Heart right ventricle (tissue), 16 donors: Measurements from ENCODE around the gene TBC1D12. TPM values are rescaled to one million over a fixed set of nuclear protein-coding genes. Genes with fewer than 3 reads are reported as not detected.
"Not testable (repeated sequence)": the region's sequence is repeated elsewhere in the genome, so short reads cannot be mapped to it uniquely, and the experiment has no call there.

Source experiments
- ATAC-seq, 8 donors: fragments of 200-7000 bp; cut with Tn5 transposase; one replicate each; pipeline ENCODE4 v1.9.1; 2020; ENCODE audit warnings: mild to moderate bottlenecking in 8 of 8, moderate library complexity in 8 of 8, moderate number of reproducible peaks in 1 of 8
- DNase-seq, 2 donors: peaks; one replicate each; pipeline ENCODE4 v3.0.0-alpha.2; 2020
- H3K27ac ChIP-seq, 10 donors: fragments of 200-600 bp; sonication (generic) in 2 of 10; one replicate each; pipeline versions ENCODE4 v1.5.0 to v1.8.0; 2020 to 2022; ENCODE audit warnings: mild to moderate bottlenecking in 3 of 10
- H3K27me3 ChIP-seq, 7 donors: fragments of 200-600 bp; one replicate each; pipeline ENCODE4 v1.8.0; 2021 to 2022; ENCODE audit warnings: mild to moderate bottlenecking in 2 of 7
- H3K36me3 ChIP-seq, 9 donors: fragments of 200-600 bp; sonication (generic) in 1 of 9; one replicate each; pipeline versions ENCODE4 v1.5.0 to v1.8.0; 2020 to 2022; ENCODE audit warnings: mild to moderate bottlenecking in 2 of 9
- H3K4me1 ChIP-seq, 9 donors: fragments of 200-600 bp; sonication (generic) in 1 of 9; one replicate each; pipeline versions ENCODE4 v1.5.0 to v1.8.0; 2020 to 2022; ENCODE audit warnings: mild to moderate bottlenecking in 4 of 9
- H3K4me3 ChIP-seq, 10 donors: fragments of 200-600 bp; sonication (generic) in 2 of 10; one replicate each; pipeline versions ENCODE4 v1.5.0 to v1.8.0; 2020 to 2022; ENCODE audit warnings: mild to moderate bottlenecking in 7 of 10, moderate library complexity in 2 of 10
- H3K9me3 ChIP-seq, 11 donors: fragments of 200-600 bp in 10 of 11; sonication (generic) in 2 of 11; one replicate each; pipeline versions ENCODE4 v1.5.0 to v1.8.0; 2013 to 2022; ENCODE audit warnings: mild to moderate bottlenecking in 2 of 11, control low read depth in 1 of 11, moderate library complexity in 1 of 11
- WGBS, 2 donors: extraction: QIAGEN DNeasy Blood & Tissue Kit; methylation state at CpG; one replicate each; pipeline ENCODE4 v1.1.7; 2013; ENCODE audit warnings: inconsistent platforms in 1 of 2; 5-methylcytosine and 5-hydroxymethylcytosine counted together
- intact Hi-C, 10 donors: fragments of 100-400 bp; cut with DNase I; formaldehyde crosslinking; loops; one replicate each; pipeline versions ENCODE4 v1.11.1 to v1.14.2; 2022
- polyA plus RNA-seq, 2 donors: library from polyadenylated mRNA; stranded (reverse); fragments of 200-250 nt; gene quantifications; one replicate each; pipeline ENCODE4 v1.2.3, GENCODE V29; 2013
- total RNA-seq, 10 donors: library from RNA; stranded (reverse); fragmentation: NEBNext Ultra II Directional in 3 of 10; extraction: Animal tissue kit (Norgen Biotek cat#: 25700) in 3 of 10; gene quantifications; one replicate each; pipeline versions ENCODE4 v1.2.1 to v1.2.4, GENCODE V29; 2021 to 2023
- TF ChIP-seq, protein P1 (sequence below), 9 donors: fragments of 200-600 bp; sonication (generic) in 2 of 9; IDR thresholded peaks; one replicate each; pipeline versions ENCODE4 v1.5.0 to v1.8.0; 2021 to 2022; ENCODE audit warnings: antibody characterized with exemption in 9 of 9, mild to moderate bottlenecking in 5 of 9, moderate library complexity in 1 of 9
- donor health status: Arrhythmogenic right ventricular cardiomyopathy.
- donor health status: ischemic (EF 13 %, LVEDD 7.1; RV severe dilation, severe dysfunction).
- donor health status: healthy with polysubstance abuse.
- donor health status: DM: no; HTN: yes; CAD: no.
- donor health status: DM: no; HTN: no; CAD: no.
- donor health status: ischemic (EF 25% LVEDD 6.9; RV normal size, moderate dysfunction).
- donor health status: ischemic (EF 25% LVEDD 5.7; RV mildly dilated, moderate dysfunction).
- donor health status: healthy.
- donor health status: DM: yes; HTN: yes; CAD: no.
- donor health status: Ischemic cardiomyopathy.
- donor health status: ischemic (EF 35%, LVEDD 5.7; RV mildly dilated, moderate dysfunction).
- donor health status: nonischemic (EF 11% LVEDD 7.7; RV severe dilation, severe dysfunction).
- donor health status: DM: yes; HTN: yes; CAD: no.
- donor health status: PGD.
- donor health status: ischemic (EF 29% LVEDD 5.4; RV normal size, mild dysfunction).
- donor health status: nonischemic (EF 23%, LVEDD 6.1; RV moderate dilation, normal function).

The TBC1D12 gene
- total and polyA plus RNA-seq, 12 donors = 3.7 to 22.9 (median 5.0) TPM

DNA sequence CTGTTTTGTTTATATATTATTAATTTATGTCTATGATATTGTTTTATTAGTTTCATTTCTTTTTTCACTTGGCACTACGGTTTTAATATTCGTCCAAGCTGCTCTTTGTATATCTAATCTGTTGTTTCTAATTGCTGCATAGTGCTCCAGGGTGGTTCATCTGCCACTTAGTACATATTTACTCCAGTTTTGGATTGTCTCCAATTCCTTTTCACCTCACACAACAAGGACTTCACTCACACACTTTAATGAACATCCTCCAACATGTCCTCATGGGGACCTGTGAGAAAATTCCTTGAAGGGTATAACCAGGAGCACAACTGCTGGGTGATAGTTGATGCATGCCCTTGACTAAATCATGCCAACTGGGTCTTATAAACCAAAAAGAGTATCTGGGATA lies 25.5 kb upstream of the TBC1D12 start:
- Histone ChIP-seq H3K36me3 (no peaks in the 10 kb centered on the region), H3K4me1 (no peaks in the 10 kb centered on the region), H3K27ac (no peak overlapping the region), H3K9me3 (no peaks in the 10 kb centered on the region), H3K4me3 (no peak overlapping the region), H3K27me3 (peaks cover 0 to 17% (median 0%) of the 10 kb centered on the region in 7 donors)
- intact Hi-C loops = no loop called here
- TF ChIP-seq, protein P1, sequence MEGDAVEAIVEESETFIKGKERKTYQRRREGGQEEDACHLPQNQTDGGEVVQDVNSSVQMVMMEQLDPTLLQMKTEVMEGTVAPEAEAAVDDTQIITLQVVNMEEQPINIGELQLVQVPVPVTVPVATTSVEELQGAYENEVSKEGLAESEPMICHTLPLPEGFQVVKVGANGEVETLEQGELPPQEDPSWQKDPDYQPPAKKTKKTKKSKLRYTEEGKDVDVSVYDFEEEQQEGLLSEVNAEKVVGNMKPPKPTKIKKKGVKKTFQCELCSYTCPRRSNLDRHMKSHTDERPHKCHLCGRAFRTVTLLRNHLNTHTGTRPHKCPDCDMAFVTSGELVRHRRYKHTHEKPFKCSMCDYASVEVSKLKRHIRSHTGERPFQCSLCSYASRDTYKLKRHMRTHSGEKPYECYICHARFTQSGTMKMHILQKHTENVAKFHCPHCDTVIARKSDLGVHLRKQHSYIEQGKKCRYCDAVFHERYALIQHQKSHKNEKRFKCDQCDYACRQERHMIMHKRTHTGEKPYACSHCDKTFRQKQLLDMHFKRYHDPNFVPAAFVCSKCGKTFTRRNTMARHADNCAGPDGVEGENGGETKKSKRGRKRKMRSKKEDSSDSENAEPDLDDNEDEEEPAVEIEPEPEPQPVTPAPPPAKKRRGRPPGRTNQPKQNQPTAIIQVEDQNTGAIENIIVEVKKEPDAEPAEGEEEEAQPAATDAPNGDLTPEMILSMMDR (IDR thresholded peaks at IDR 0.05) = no peak
- DNase-seq (no peak), ATAC-seq (no peak)
- WGBS, 2 donors = 49 to 63% methylated on average over 2 of the region's 2 CpGs

DNA sequence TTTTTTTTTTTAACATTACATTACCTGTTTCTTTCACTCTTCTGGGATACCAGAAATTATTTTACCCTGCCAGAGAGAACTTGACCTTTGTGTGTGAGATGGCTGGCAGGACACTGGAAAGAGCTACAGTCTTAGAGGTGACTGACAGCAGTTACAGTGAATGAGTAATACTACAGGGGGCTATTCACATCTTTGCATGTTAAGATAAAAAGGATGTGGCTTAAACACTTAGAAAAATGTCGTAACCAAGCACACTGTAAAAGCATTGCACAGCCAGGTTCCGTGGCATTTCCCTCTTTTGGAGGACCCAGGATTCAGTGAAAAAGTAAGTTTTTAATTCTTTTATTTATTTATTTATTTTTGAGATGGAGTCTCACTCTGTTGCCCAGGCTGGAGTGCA lies 18.8 kb upstream of the TBC1D12 start:
- H3K9me3 ChIP-seq = no peaks in the 10 kb centered on the region
- ATAC-seq = no peak
- H3K4me1 ChIP-seq = no peaks in the 10 kb centered on the region
- intact Hi-C loops = no loop called here
- H3K27me3 ChIP-seq = no peaks in the 10 kb centered on the region
- H3K27ac ChIP-seq = no peak overlapping the region
- 89 to 96% methylated on average over 2 of the region's 2 CpGs for WGBS, 2 donors
- no peak for DNase-seq
- H3K36me3 ChIP-seq = no peaks in the 10 kb centered on the region
- TF ChIP-seq, protein P1 (IDR thresholded peaks at IDR 0.05) = no peak
- no peak overlapping the region for H3K4me3 ChIP-seq

DNA sequence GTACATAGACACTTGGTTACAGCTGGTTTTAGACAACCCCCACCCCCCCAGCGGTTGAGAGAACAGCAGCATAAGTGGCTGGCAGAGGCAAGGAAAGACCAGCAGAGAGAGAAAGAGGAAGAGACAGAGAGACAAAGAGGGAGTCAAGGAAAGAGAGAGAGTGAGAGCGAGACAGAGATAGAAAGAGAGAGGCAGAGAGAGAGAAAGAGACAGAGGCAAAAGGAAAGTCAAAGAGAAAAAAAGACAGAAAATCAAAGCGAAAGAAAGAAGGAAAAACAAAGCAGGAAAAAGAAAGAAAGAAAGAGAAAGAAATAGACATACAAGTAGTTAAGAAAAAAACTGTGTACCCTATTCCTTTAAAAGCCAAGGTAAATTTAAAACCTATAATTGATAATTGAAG lies 16.6 kb upstream of the TBC1D12 start:
- H3K4me1 ChIP-seq, ATAC-seq, H3K4me3 ChIP-seq, intact Hi-C loops, H3K27ac ChIP-seq, DNase-seq, H3K9me3 ChIP-seq, H3K27me3 ChIP-seq, H3K36me3 ChIP-seq: not testable (repeated sequence)
- WGBS, 2 donors = 93 to 94% methylated on average over 3 of the region's 3 CpGs

DNA sequence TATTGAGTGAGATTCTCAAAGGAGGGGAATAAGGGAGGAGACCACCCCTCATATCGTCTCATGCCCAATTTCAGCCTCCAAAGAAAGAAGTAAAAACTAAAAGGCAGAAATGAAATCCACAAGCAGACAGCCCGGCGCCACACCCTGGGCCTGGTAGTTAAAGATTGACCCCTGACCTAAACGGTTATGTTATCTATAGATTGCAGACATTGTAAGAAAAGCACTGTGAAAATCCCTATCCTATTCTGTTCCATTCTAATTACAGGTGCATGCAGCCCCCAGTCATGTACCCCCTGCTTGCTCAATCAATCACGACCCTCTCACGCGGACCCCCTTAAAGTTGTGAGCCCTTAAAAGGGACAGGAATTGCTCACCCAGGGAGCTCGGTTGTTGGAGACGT lies 10.2 kb upstream of the TBC1D12 start:
- ATAC-seq, DNase-seq, H3K27ac ChIP-seq, H3K4me1 ChIP-seq, intact Hi-C loops, H3K4me3 ChIP-seq, H3K36me3 ChIP-seq, H3K9me3 ChIP-seq: not testable (repeated sequence)
- H3K27me3 ChIP-seq = peaks cover 0 to 13% (median 7%) of the 10 kb centered on the region in 7 donors
- WGBS, 2 donors = 85 to 93% methylated on average over 9 of the region's 9 CpGs

DNA sequence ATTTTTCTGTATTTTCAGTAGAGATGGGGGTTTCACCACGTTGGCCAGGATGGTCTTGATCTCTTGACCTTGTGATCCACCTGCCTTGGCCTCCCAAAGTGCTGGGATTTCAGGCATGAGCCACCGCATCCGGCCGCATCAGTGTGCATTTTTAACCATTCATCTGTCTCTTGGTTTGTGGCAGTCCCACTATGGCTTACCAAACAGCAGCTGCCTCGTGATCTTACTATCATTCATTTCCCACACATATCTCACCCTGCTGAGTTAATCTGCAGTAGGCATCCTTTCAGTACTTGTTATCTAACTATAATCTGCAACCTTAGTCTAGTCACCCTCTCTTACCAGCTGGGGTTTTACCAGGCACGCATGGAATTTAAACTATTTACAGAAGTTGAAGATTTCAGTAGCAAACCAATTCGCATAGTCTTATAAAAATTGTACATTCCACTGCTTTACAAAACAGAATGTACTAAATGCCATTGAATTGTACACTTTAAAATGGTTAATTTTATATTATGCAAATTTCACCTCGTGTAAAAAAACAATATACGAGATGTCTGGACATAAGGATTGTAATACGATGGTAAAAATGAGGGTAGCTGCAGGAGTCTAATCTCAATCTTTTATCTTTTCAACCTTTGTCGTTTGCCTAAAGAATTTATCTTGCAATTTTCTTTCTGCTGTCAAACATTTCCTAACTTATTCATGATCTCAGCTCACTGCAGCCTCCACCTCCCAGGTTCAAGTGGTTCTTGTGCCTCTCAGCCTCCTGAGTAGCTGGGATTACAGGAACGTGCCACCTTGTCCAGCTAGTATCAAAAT lies 4.6 kb upstream of the TBC1D12 start:
- no peaks in the 10 kb centered on the region for H3K36me3 ChIP-seq
- intact Hi-C loops = no loop called here
- ATAC-seq (no peak), DNase-seq (no peak)
- H3K4me3 ChIP-seq = no peak overlapping the region
- H3K27me3 ChIP-seq = peaks cover 0 to 50% (median 7%) of the 10 kb centered on the region in 7 donors
- H3K4me1 ChIP-seq = peaks cover 0 to 7% (median 0%) of the 10 kb centered on the region in 9 donors
- H3K9me3 ChIP-seq = no peaks in the 10 kb centered on the region
- TF ChIP-seq, protein P1 (IDR thresholded peaks at IDR 0.05) = no peak
- 66 to 69% methylated on average over 12 of the region's 12 CpGs for WGBS, 2 donors
- H3K27ac ChIP-seq = no peak overlapping the region
